Loucy (cell line): ENCODE data around the gene MINDY4.

Experiments
- H2AFZ ChIP-seq: fragments of 200-600 bp; sonication (generic); 2 replicates; pipeline ENCODE4 v1.6.0; 2016; ENCODE audit warnings: antibody characterized with exemption, mild to moderate bottlenecking, low read length, moderate library complexity
- H3F3A ChIP-seq: fragments of 200-600 bp; 2 replicates; pipeline ENCODE4 v1.6.0; 2016; ENCODE audit warnings: antibody characterized with exemption, low read depth, mild to moderate bottlenecking
- H3K27me3 ChIP-seq: fragments of 200-600 bp; sonication (generic); 2 replicates; pipeline ENCODE4 v1.6.1; 2014; ENCODE audit warnings: low read length, mild to moderate bottlenecking; ENCODE audit not compliant: insufficient read depth, poor library complexity, severe bottlenecking
- H3K36me3 ChIP-seq: fragments of 200-600 bp; sonication (generic); 2 replicates; pipeline ENCODE4 v1.6.1; 2016; ENCODE audit warnings: low read length; ENCODE audit not compliant: insufficient read depth
- H3K4me1 ChIP-seq: fragments of 200-600 bp; sonication (generic); 2 replicates; pipeline ENCODE4 v1.5.1; 2014; ENCODE audit warnings: low read length, mild to moderate bottlenecking; ENCODE audit not compliant: insufficient read depth, poor library complexity, severe bottlenecking
- H3K4me2 ChIP-seq: fragments of 200-600 bp; sonication (generic); 2 replicates; pipeline ENCODE4 v1.6.0; 2014; ENCODE audit warnings: antibody characterized with exemption, low read length, low read depth, mild to moderate bottlenecking; ENCODE audit not compliant: poor library complexity, severe bottlenecking
- H3K4me3 ChIP-seq: fragments of 200-600 bp; sonication (generic); 2 replicates; pipeline ENCODE4 v1.5.1; 2014; ENCODE audit warnings: low read length, mild to moderate bottlenecking, mixed read lengths; ENCODE audit not compliant: poor library complexity, severe bottlenecking
- H3K79me2 ChIP-seq: fragments of 200-600 bp; sonication (generic); 2 replicates; pipeline ENCODE4 v1.6.1; 2014; ENCODE audit warnings: low read length; ENCODE audit not compliant: insufficient read depth
- H3K9ac ChIP-seq: fragments of 200-600 bp; sonication (generic); 2 replicates; pipeline ENCODE4 v1.6.0; 2014; ENCODE audit warnings: mild to moderate bottlenecking, low read depth, low read length, moderate library complexity; ENCODE audit not compliant: poor library complexity, severe bottlenecking
- H3K9me2 ChIP-seq: fragments of 200-600 bp; sonication (generic); replicated peaks from 2 replicates; pipeline ENCODE4 v1.6.1; 2016; ENCODE audit warnings: low read depth, low read length, mixed read lengths
- H3K9me3 ChIP-seq: fragments of 200-600 bp; sonication (generic); 2 replicates; pipeline ENCODE4 v1.6.1; 2014; ENCODE audit warnings: mild to moderate bottlenecking, antibody characterized with exemption, low read length, low read depth; ENCODE audit not compliant: insufficient read depth
- H4K20me1 ChIP-seq: fragments of 200-600 bp; sonication (generic); 2 replicates; pipeline ENCODE4 v1.6.0; 2014; ENCODE audit warnings: antibody characterized with exemption, low read length, mild to moderate bottlenecking; ENCODE audit not compliant: insufficient read depth, poor library complexity, severe bottlenecking
- CTCF ChIP-seq: fragments of 200-600 bp; sonication (generic); conservative IDR thresholded peaks from 2 replicates; pipeline ENCODE4 v1.5.1; 2014; ENCODE audit warnings: mild to moderate bottlenecking, antibody characterized with exemption, low read length
- EZH2phosphoT487 ChIP-seq: fragments of 200-600 bp; IDR thresholded peaks from 2 replicates; pipeline ENCODE4 v1.6.1; 2018; ENCODE audit warnings: antibody characterized with exemption, mild to moderate bottlenecking, moderate library complexity, borderline replicate concordance

MINDY4 gene

GRCh38 chr7:30873207-30873606 is 102.0 kb downstream of the MINDY4 start:
- Histone ChIP-seq H3K9me2 (no peaks in the 10 kb centered on the region), H3K79me2 (no peaks in the 10 kb centered on the region), H2AFZ (no peak overlapping the region), H3K4me3 (no peak overlapping the region), H3K4me2 (no peak overlapping the region), H3K36me3 (no peaks in the 10 kb centered on the region), H3K4me1 (no peaks in the 10 kb centered on the region), H4K20me1 (no peaks in the 10 kb centered on the region), H3K9ac (no peak overlapping the region), H3K9me3 (no peaks in the 10 kb centered on the region), H3F3A (no peaks in the 10 kb centered on the region), H3K27me3 (no peaks in the 10 kb centered on the region)
- TF ChIP-seq CTCF (no peak), EZH2phosphoT487 (no peak)

- Histone ChIP-seq H3K9ac (no peak overlapping the region), H3K79me2 (no peaks in the 10 kb centered on the region), H4K20me1 (no peaks in the 10 kb centered on the region), H3K4me3 (no peak overlapping the region), H3K36me3 (no peaks in the 10 kb centered on the region), H3K4me2 (no peak overlapping the region), H2AFZ (no peak overlapping the region), H3K27me3 (no peaks in the 10 kb centered on the region), H3K9me3 (no peaks in the 10 kb centered on the region), H3K4me1 (no peaks in the 10 kb centered on the region), H3F3A (no peaks in the 10 kb centered on the region), H3K9me2 (no peaks in the 10 kb centered on the region)
- TF ChIP-seq CTCF (no peak), EZH2phosphoT487 (no peak)
These were observed 102.4 kb downstream of the MINDY4 start for GRCh38 chr7:30873656-30874055.

DNA sequence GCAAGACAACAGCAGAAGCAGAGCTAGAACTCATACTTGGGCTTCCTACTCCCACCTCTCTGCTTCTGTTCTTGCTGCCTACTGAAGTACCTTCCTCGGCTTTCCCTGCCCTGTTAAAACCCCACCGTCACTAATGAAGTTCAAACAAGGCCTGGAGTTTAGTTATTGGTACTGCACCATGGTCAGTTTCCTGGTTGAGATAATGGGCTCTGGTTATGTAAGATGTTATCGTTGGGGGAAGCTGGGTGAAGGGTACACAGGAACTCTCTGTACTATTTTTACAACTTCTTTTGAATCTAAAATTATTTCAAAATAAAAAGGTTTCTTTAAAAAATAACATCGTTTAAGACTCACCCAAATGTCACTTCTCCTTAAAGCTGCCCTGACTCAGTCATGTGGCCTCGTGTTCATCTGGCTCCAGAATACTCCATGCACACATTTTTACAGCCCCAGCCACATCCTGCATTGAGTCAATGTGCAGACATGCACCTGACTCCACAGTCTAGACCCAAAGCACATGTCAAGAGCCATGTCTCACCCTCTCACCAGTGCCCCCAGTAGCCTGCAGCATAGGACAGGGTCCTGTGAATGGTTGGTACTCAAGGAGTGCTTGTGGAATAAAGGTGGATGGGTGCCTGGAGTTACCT is 103.6 kb downstream of the MINDY4 start:
- H3K9ac ChIP-seq = no peak overlapping the region
- H3K4me3 ChIP-seq = no peak overlapping the region
- H3K79me2 ChIP-seq = no peaks in the 10 kb centered on the region
- no peaks in the 10 kb centered on the region for H3K27me3 ChIP-seq
- no peaks in the 10 kb centered on the region for H4K20me1 ChIP-seq
- H3K36me3 ChIP-seq = no peaks in the 10 kb centered on the region
- no peaks in the 10 kb centered on the region for H3K9me3 ChIP-seq
- H3F3A ChIP-seq = no peaks in the 10 kb centered on the region
- H3K4me2 ChIP-seq = no peak overlapping the region
- no peaks in the 10 kb centered on the region for H3K9me2 ChIP-seq
- no peak for TF ChIP-seq CTCF
- no peak for TF ChIP-seq EZH2phosphoT487
- H3K4me1 ChIP-seq = no peaks in the 10 kb centered on the region
- no peak overlapping the region for H2AFZ ChIP-seq
